Measurements from ENCODE around the gene GRIFIN.
"Not testable (repeated sequence)": the region's sequence is repeated elsewhere in the genome, so short reads cannot be mapped to it uniquely, and the experiment has no call there.

The GRIFIN gene

GRCh38 chr7:2477447-2478398 lies 1.5 kb upstream of the GRIFIN start:
- peak; percentile 67 for DNase-seq

- no peak for DNase-seq
Observed at GRCh38 chr7:2476776-2477446, 713 bp upstream of the GRIFIN start.

GRCh38 chr7:2475678-2476015 lies 551 bp downstream of the GRIFIN start:
- DNase-seq, result no peak

GRCh38 chr7:2474813-2475677 lies 1.2 kb downstream of the GRIFIN start:
- no peak for DNase-seq

GRCh38 chr7:2474224-2474623 lies 2.0 kb downstream of the GRIFIN start:
- no peak for DNase-seq

GRCh38 chr7:2473496-2474180 lies 2.6 kb downstream of the GRIFIN start:
- no peak for DNase-seq

- no peak for DNase-seq
Observed at GRCh38 chr7:2472739-2473138, 3.5 kb downstream of the GRIFIN start.

- DNase-seq, result no peak
Observed at GRCh38 chr7:2471396-2471795, 4.8 kb downstream of the GRIFIN start.

- no peak for DNase-seq
Observed at GRCh38 chr7:2471022-2471329, 5.2 kb downstream of the GRIFIN start.

GRCh38 chr7:2470204-2471021 lies 5.8 kb downstream of the GRIFIN start:
- DNase-seq, result no peak

GRCh38 chr7:2469460-2470203 lies 6.6 kb downstream of the GRIFIN start:
- not testable (repeated sequence) for DNase-seq

- no peak for DNase-seq
Observed at GRCh38 chr7:2468227-2468626, 8.0 kb downstream of the GRIFIN start.

- no peak for DNase-seq
Observed at GRCh38 chr7:2466675-2467074, 9.5 kb downstream of the GRIFIN start.

- DNase-seq, result no peak
Observed at GRCh38 chr7:2465928-2466327, 10.3 kb downstream of the GRIFIN start.

- no peak for DNase-seq
Observed at GRCh38 chr7:2462731-2463130, 13.5 kb downstream of the GRIFIN start.

- DNase-seq, result no peak
Observed at GRCh38 chr7:2461268-2462026, 14.8 kb downstream of the GRIFIN start.

GRCh38 chr7:2460641-2461040 lies 15.6 kb downstream of the GRIFIN start:
- DNase-seq, result no peak

- DNase-seq, result no peak
Observed at GRCh38 chr7:2460188-2460587, 16.0 kb downstream of the GRIFIN start.

- no peak for DNase-seq
Observed at GRCh38 chr7:2459674-2460073, 16.5 kb downstream of the GRIFIN start.

- DNase-seq, result not testable (repeated sequence)
Observed at GRCh38 chr7:2453849-2454248, 22.3 kb downstream of the GRIFIN start.

Measured in EL (cell line).